ENCODE results near the gene KIF3A. TPM values are rescaled to one million over a fixed set of nuclear protein-coding genes. Genes with fewer than 3 reads are reported as not detected.

KIF3A gene
- total and polyA plus RNA-seq, 9 donors, result 4.2 to 13.0 (median 9.2) TPM

DNA sequence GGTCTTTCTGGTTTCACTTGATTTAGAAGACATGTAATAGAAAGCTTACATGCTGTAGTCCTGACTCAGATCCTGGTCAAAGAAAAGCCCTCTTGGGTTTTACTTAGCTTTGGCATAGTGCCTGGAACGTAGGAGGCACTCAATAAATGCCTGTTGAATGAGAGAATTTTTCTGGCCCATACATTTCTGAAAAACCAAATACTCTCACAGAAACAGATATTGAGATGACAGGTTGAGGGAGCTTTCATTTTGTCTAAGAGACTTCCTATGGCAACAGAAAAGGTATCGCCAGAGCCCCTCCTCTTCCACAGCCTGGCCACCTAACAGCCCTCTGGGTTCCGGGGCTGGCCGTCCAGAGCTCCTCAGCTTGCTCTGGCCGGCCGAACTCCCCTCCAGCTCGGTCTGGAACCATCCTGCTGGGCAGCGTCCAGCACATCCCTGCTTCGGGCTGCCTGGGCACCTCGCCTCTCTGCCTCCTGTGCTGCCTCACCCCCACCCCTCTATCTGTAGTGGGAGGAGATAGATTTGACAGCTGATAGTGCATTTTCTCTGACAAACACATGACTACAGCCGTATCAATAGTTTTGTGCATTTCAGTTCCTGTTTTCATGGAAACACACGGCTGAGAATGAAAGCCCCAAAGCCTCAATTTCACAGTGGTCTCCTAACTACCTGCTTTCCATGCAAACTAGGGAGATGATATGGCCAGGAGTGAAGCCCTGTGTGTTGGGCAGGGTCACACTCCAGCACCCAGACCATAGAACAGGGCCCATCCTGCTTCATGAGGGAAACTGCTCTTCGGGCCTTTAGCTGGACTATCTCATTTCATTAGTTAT is 62.5 kb downstream of the KIF3A start:
- Histone ChIP-seq H3K4me3 (no peak overlapping the region), H3K9me3 (no peaks in the 10 kb centered on the region), H3K4me1 (ENCODE audit: insufficient read depth) (no peaks in the 10 kb centered on the region), H3K36me3 (no peaks in the 10 kb centered on the region), H3K27me3 (no peaks in the 10 kb centered on the region), H3K27ac (no peak overlapping the region)
- intact Hi-C loops (cut with DNase I), result no loop called here
- TF ChIP-seq, protein P1, sequence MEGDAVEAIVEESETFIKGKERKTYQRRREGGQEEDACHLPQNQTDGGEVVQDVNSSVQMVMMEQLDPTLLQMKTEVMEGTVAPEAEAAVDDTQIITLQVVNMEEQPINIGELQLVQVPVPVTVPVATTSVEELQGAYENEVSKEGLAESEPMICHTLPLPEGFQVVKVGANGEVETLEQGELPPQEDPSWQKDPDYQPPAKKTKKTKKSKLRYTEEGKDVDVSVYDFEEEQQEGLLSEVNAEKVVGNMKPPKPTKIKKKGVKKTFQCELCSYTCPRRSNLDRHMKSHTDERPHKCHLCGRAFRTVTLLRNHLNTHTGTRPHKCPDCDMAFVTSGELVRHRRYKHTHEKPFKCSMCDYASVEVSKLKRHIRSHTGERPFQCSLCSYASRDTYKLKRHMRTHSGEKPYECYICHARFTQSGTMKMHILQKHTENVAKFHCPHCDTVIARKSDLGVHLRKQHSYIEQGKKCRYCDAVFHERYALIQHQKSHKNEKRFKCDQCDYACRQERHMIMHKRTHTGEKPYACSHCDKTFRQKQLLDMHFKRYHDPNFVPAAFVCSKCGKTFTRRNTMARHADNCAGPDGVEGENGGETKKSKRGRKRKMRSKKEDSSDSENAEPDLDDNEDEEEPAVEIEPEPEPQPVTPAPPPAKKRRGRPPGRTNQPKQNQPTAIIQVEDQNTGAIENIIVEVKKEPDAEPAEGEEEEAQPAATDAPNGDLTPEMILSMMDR (IDR thresholded peaks at IDR 0.05), result no peak
- TF ChIP-seq EP300 (IDR thresholded peaks at IDR 0.05), result no peak
- no peak for TF ChIP-seq POLR2A (IDR thresholded peaks at IDR 0.05)
- no peak for DNase-seq
- WGBS, 3 donors, result 65 to 66% (median 66%) methylated on average over 13 of the region's 13 CpGs

DNA sequence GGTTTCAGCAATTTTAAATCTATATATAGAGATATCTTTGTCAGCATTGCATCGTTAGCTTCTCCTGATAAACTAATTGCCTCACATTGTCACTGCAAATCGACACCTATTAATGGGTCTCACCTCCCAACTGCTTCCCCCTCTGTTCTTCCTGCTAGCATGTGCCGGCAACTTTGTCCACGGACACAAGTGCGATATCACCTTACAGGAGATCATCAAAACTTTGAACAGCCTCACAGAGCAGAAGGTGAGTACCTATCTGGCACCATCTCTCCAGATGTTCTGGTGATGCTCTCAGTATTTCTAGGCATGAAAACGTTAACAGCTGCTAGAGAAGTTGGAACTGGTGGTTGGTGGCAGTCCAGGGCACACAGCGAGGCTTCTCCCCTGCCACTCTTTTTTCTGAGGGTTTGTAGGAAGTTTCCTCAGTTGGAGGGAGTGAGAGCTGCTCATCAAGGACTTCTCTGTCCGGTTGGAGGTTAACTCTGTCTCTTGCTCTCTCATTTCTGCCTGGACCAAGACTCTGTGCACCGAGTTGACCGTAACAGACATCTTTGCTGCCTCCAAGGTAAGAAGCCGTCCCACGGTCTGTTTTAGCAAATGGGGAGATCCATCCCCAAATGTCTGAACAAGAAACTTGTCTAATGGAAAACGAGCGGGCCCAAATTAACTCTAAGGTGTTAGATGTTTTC is 63.3 kb downstream of the KIF3A start, which contains the start of gene IL4:
Gene IL4 (plus strand): TSS at position 51 of the 692 bp plus-strand sequence. CDS start 62 bp downstream, at position 113.
- H3K4me1 ChIP-seq (ENCODE audit: insufficient read depth), result no peaks in the 10 kb centered on the region
- H3K27me3 ChIP-seq, result no peaks in the 10 kb centered on the region
- no peak within 1 kb of the TSS for H3K4me3 ChIP-seq
- H3K9me3 ChIP-seq, result no peaks in the 10 kb centered on the region
- intact Hi-C loops (cut with DNase I), result no loop called here
- no peaks in the 10 kb centered on the region for H3K36me3 ChIP-seq
- DNase-seq, result no peak
- no peak within 1 kb of the TSS for H3K27ac ChIP-seq
- 77 to 81% (median 77%) methylated on average over 14 of the region's 14 CpGs for WGBS, 3 donors
- TF ChIP-seq EP300 (IDR thresholded peaks at IDR 0.05), result no peak
- TF ChIP-seq, protein P1 (IDR thresholded peaks at IDR 0.05), result no peak
- no peak for TF ChIP-seq POLR2A (IDR thresholded peaks at IDR 0.05)

DNA sequence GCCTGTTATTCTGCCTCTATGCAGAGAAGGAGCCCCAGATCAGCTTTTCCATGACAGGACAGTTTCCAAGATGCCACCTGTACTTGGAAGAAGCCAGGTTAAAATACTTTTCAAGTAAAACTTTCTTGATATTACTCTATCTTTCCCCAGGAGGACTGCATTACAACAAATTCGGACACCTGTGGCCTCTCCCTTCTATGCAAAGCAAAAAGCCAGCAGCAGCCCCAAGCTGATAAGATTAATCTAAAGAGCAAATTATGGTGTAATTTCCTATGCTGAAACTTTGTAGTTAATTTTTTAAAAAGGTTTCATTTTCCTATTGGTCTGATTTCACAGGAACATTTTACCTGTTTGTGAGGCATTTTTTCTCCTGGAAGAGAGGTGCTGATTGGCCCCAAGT is 63.9 kb downstream of the KIF3A start:
- no peaks in the 10 kb centered on the region for H3K36me3 ChIP-seq
- no peaks in the 10 kb centered on the region for H3K9me3 ChIP-seq
- 83 to 90% (median 87%) methylated on average over 1 of the region's 1 CpG for WGBS, 3 donors
- no peak for DNase-seq
- intact Hi-C loops (cut with DNase I), result no loop called here
- no peak for TF ChIP-seq EP300 (IDR thresholded peaks at IDR 0.05)
- no peak for TF ChIP-seq POLR2A (IDR thresholded peaks at IDR 0.05)
- TF ChIP-seq, protein P1 (IDR thresholded peaks at IDR 0.05), result no peak
- H3K27me3 ChIP-seq, result no peaks in the 10 kb centered on the region
- H3K4me1 ChIP-seq (ENCODE audit: insufficient read depth), result no peaks in the 10 kb centered on the region
- no peak overlapping the region for H3K27ac ChIP-seq
- H3K4me3 ChIP-seq, result no peak overlapping the region

- Histone ChIP-seq H3K4me1 (ENCODE audit: insufficient read depth) (no peaks in the 10 kb centered on the region), H3K4me3 (no peak overlapping the region), H3K27ac (no peak overlapping the region), H3K27me3 (no peaks in the 10 kb centered on the region), H3K9me3 (no peaks in the 10 kb centered on the region), H3K36me3 (no peaks in the 10 kb centered on the region)
- intact Hi-C loops (cut with DNase I), result no loop called here
- TF ChIP-seq, protein P1 (IDR thresholded peaks at IDR 0.05), result no peak
- TF ChIP-seq POLR2A (IDR thresholded peaks at IDR 0.05), result no peak
- TF ChIP-seq EP300 (IDR thresholded peaks at IDR 0.05), result no peak
- 94 to 96% (median 96%) methylated on average over 3 of the region's 3 CpGs for WGBS, 3 donors
- no peak for DNase-seq
Measured at GRCh38 chr5:132671000-132671399, 66.3 kb downstream of the KIF3A start.

Data from ovary (tissue), 9 donors.